Umbilical cord (tissue), 2 donors: Measurements from ENCODE around the gene RCC1. TPM values are rescaled to one million over a fixed set of nuclear protein-coding genes. Genes with fewer than 3 reads are reported as not detected.
A peak's percentile ranks its signal among the peaks of the same experiment; 100 is the strongest.
"Not testable (repeated sequence)": the region's sequence is repeated elsewhere in the genome, so short reads cannot be mapped to it uniquely, and the experiment has no call there.

Experiments used
- DNase-seq: peaks from one replicate; pipeline ENCODE4 v3.0.0-alpha.2; 2015; ENCODE audit warnings: low spot score
- total RNA-seq: library from RNA; depleted of rRNA; stranded (reverse); fragments of >200 nt; gene quantifications from one replicate; pipeline ENCODE4 v1.2.3, GENCODE V29; 2014; ENCODE audit warnings: low replicate concordance; ENCODE audit not compliant: insufficient read depth

RCC1 gene
- total RNA-seq, 1 donor from 2014 or later: 16.1 TPM

DNA sequence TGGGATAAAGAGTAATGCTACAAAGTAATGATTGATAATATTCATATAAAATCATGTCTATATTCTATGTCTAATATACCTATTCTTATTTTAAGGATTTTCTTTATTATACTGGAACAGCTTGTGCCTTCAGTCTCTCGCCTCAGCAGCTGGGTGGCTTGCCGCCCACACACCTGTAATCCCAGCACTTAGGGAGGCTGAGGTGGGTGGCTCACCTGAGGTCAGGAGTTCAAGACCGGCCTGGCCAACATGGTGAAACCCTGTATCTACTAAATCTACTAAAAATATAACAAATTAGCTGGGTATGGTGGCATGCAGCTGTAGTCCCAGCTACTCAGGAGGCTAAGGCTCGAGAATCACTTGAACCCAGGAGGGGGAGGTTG, 39.4 kb downstream of the RCC1 start:
- no peak for DNase-seq

DNA sequence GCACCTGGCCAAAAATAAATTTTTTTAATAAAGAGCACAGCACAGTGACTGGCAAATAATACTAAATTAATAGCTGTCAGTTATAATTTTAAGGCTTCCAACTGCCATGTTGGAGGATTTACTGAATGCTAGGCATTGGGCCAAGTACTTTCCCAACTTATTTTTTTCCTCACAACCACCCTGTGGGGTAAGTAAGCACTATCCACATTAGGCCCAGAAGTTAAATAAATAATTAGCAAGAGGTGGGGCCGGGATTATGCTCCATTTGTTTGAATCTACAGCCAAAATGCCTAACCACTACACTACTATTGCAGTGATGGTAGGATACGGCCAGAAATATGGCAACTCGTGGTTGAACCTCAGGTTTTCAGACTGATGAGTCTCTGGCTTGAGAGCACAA, 42.5 kb downstream of the RCC1 start:
- no peak for DNase-seq

DNA sequence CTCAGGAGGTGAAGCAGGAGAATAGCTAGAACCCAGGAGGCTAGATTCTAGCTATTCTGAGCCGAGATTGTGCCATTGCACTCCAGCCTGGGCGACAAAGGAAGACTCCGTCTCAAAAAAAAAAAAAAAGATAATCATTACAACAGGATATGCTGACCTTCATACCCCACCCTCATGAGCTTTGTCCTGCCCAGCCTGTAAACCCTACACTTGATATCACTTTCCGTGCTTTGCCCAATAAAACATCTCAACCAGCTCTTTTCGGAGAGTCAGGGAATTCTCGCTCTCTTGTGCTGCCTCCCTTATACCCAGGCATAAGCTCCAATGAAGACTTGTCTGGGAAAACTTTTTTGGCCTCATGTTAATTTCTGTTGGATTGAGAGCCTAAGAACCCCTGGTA, 45.5 kb downstream of the RCC1 start:
- DNase-seq: no peak

DNA sequence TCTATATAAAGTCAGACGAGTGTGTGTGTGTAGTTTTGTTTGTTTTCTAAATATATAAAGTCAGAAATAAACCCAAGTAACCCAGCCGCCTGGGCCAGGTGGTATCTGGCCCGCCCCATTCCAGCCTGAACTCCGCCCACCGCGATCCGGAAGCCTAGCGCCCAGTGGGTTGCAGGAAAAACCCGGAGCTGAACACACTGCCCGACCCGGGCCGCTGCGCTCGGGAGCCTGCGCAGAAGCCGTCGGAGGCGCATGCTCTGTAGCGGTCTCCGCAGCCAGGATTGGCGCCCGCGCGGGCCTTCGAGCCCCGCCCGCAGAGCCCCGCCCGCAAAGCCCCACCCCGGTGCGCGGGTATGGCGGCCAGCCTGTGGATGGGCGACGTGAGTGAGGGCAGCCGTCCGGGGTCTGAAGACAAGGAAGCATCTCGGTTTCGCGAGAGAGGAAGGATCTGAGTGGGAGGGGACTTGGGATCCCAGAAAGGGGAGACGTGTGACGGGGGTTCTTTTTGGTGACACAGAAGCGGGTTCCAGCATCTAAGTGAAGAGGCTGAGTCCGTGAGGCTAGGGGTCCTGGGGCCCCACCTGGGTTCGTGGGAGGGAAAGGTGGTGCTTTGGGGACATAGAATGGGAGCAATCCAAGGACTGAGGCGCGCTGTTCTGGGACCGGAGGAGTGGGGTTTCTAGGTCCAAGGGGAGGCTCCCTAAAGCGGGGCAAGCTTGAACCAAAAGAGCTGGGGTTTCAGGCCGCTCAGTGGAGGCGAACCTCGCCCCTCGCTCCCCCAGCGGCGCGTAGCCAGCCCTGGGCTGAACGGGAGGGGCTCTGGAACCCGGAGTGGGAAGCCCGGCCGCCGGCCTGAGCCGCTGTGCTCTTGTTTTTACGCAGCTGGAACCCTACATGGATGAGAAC, 47.2 kb downstream of the RCC1 start, which contains the start of gene TRNAU1AP:
TRNAU1AP (plus strand) TSS at position 328 of the 906 bp plus-strand sequence; CDS start at position 354, 26 bp downstream.
- peak; percentile 98 for DNase-seq

DNA sequence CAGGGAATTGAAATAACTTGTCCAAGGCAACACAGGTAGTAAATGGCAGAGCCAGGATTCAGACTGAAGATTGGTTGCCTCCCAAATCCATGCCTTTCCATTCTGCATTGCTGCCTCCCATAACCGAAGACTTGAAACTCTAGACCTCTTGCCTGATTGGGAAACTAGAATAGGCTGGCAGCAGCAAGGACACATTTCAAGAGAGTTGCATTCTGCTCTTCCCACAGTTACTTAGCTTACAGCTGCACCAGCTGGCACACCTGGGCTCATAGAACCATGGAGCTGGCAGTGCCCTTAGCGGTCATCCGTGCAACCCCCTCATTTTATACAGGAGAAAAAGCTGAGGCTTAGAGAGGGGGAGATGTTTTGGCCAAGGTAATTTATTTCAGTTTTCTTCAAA, 55.0 kb downstream of the RCC1 start:
- DNase-seq: no peak

DNA sequence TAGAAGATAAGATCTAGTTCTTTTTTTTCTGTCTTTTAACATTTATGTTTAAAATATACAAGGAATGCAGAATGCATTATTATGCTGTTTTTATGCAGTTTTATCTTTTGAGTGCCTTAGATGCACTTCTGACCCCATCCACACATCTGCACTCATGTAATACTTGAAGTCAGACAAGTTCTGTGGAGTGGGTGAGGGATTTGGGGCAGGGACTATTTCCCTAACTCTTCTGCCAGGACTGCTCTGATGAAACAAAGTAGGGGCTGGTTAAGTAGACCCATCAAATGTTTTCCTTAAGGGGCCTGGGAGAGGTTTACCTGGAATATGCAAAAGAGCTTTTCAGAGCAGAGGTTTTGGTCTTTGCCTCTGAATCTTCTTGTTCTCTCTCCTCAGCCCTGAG, 58.5 kb downstream of the RCC1 start:
- DNase-seq: no peak

DNA sequence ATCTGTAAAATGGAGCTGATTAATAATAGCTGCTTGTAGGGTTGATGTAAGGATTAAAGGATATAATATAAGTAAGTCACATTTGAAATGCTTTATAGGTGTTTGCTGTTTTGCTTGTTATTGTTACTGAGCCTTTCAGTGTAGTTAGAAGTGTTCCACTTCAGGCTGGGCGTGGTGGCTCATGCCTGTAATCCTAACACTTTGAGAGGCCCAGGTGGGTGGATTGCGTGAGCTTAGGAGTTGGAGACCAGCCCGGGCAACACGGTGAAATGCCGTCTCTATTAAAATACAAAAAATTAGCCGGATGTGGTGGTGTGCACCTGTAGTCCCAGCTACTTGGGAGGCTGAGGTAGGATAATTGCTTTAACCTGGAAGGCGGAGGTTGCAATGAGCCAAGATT, 59.2 kb downstream of the RCC1 start:
- no peak for DNase-seq

DNA sequence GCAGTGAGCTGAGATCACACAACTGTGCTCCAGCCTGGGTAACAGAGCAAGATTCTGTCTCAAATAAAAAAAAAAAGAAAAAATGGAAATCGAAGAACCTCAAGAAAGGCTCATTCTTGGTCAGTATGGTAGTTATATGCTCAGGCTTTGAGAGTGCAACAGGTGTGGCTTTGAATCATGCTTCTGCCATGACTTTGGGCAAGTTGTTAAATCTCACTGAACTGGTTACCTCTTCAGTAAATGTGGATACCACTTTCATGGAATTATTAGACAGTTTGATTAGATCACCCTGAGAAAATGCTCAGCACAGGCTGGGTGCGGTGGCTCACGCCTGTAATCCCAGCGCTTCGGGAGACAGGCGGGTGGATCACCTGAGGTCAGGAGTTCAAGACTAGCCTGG, 59.9 kb downstream of the RCC1 start:
- DNase-seq: no peak

DNA sequence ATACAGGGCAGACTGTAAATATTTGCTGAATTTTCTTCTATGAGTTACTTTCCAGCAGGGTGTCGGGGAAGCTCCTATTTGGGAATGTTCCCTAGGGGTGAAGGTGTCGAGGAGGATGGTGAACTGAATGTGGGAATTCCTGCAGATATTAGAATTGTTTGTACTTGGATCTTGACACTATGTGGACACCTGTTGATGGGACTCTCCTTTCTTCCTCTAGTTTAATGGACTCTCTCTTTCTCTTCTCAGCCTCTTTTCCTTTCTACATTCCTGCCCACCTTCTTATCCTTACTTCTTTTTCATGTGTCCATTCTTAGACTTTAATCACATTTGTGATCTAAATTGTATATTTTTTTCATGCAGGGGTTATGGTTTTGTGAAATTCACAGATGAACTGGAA, 61.1 kb downstream of the RCC1 start:
- no peak for DNase-seq

DNA sequence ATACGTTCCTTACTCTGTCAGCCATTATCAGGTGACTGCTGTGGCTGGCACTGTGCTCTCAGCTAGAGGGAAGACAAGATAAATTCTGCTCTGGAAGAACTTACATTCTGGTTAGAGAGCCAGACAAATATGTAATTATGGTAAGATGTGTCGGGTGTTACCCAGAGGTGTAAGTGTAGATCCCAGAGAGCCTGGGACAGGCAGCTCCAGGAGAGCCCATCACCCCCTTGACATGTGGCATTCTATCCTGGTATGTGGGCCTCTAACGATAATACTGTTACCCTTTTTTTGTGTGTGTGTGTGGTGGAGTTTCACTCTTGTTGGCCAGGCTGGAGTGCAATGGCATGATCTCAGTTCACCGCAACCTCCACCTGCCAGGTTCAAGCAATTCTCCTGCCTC, 66.1 kb downstream of the RCC1 start:
- no peak for DNase-seq

DNA sequence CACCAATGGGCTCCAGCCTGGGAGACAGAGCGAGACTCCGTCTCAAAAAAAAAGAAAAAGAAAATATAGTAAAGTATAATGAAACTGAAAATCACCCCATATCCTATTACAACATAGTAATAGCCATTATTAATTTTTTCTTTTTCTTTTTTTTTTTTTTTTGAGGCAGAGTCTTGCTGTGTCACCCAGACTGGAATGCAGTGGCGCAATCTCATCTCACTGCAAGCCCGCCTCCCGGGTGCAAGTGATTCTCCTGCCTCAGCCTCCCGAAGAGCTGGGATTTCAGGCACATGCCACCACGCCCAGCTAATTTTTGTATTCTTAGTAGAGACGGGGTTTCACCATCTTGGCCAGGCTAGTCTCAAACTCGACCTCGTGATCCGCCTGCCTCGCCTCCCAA, 67.0 kb downstream of the RCC1 start:
- not testable (repeated sequence) for DNase-seq

DNA sequence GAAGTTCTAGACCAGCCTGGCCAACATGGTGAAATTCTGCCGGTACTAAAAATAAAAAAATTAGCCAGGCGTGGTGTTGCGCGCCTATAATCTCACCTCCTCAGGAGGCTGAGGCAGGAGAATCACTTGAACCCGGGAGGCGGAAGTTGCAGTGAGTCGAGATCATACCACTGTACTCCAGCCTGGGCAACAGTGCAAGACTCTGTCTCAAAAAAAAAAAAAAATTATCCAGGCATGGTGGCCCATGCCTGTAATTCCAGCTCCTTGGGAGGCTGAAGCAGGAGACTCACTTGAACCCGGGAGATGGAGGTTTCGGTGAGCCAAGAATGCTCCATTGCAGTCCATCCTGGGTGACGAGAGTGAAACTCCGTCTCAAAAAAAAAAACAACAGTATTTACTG, 67.7 kb downstream of the RCC1 start:
- DNase-seq: no peak

DNA sequence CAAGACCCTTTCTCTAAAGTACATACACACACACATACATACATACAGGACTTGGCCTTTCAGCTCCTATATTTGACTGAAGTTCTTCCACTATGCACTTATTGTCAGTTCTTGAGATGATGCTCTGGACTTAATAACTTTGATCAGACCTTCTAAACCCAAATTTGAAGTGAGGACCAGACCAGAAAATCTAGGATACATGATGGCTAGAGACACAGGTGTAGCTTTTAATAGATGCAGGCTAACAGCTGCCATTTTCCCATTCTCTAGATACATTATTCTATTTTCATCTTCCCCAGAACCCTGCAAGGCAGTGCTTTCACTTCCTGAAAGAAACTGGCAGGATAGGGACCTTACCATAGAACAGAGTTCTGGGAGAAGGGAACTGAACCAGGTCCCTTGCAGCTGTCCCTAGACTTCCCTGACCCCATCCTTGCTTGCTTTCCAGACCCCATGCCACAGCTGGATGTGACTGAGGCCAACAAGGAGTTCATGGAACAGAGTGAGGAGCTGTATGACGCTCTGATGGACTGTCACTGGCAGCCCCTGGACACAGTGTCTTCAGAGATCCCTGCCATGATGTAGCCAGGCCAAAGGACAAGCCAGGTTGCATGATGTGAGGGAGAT, 71.3 kb downstream of the RCC1 start:
- no peak for DNase-seq

DNA sequence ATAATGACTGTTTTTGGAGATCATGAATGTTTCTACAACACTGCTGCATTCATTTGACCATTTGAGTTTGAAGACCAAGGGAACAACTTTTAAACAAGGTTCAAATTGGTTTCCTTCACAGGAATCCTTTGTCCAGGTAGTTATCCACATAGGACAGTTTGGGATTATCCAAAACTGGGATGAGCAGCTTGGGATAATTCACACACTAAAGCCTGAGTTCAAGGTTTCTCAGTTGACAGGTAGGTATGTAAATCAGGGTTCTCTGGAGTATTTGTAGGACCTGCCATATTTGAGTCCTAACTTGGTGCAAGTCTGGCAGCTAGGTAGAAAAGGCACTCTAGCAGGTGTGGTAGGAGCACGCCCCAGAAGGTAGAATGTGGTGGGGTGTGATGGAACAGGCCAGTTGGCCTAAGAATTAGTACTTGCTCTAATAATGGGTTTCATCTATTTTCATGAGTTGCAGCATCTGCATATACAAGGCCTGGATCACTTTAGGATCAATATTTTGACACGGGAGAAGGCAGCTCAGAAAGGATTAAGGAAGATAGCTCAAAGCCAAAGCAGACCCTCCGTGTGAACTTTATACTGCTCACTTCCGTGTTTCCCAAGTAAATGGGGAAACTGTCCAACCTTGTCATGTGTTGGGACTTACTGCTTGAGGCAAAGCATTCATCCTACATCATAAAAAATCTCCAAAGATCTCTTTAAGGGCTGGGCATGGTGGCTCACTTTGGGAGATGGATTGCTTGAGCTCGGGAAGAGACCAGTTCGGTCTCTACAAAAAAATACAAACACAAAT, 72.1 kb downstream of the RCC1 start:
- DNase-seq: no peak

DNA sequence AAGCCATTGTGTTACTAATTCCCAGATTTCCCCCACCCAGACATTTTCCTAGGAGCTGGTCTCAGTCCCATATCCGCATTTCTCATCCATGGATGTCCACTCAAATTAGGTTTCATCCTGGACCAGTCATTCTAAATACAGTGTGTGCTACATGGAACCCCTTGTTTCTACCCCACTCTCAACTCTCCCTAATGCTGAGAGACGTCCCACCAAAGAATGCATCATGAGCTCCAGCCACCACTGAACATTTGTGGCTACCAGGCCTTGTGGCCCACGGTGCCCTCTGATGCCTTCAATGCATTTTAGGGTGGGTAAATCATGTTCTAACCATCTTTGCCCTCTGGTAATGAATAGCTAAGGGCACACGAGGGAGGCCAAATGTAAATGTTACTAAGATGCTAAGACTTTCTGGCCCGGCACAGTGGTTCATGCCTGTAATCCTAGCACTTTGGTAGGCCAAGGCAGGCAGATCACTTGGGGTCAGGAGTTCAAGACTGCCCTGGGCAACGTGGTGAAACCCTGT, 72.9 kb downstream of the RCC1 start:
- DNase-seq: no peak

DNA sequence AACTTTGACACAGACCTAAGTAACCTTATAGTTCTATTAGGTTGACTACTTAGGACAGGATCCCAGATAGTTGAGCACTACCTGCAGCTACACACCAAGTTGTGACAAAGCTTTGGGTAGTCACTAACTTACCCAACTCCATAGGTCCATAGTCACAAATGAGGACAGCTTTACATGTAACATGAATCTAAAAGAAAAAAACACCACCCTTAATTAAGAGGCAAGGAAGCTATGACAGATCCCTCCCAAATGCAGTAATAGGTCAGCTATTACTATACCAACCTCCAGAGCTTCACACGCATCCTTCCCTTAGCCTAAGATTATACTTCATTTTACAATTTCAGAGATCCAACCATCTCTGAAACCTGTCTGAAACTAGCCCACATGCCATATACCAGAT, 73.6 kb downstream of the RCC1 start:
- DNase-seq: no peak

DNA sequence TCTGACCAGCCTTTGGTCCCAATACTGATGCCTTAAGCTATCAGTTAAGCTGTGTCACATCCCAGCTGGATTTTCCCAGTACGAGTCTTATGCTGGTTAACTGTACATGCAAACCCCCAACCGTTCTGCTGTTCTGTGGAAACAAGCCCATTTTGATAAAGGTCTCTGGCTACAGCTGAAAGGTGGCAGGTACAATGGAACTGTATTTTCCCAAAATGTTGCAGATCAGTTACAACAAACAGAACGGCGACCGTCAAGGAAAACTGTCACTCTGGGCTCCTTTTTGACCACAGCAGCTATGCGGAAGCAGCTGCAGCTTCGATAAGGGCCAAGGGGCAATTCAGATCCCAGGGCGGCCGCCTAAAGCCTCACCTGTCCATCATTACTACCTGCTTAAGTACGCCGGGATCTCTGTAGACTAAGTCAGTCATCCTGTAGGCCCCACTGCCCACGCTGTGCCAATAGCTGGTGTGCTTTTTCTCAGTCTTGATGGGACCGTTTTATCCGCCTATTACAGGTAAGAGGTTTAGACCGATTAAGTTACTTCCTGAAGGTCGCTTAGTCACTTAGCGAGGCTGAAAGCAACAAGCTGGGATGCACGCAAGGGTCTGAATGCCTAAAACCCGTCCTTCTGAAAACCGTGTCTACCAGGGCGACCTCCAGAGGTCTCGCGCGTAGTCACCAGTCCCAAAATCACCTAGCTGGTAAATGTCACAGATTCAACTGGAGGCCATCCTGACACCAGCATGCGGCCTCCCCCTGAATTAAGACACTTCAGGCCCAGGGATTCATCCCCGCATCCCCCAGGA, 75.1 kb downstream of the RCC1 start:
- DNase-seq: no peak

DNA sequence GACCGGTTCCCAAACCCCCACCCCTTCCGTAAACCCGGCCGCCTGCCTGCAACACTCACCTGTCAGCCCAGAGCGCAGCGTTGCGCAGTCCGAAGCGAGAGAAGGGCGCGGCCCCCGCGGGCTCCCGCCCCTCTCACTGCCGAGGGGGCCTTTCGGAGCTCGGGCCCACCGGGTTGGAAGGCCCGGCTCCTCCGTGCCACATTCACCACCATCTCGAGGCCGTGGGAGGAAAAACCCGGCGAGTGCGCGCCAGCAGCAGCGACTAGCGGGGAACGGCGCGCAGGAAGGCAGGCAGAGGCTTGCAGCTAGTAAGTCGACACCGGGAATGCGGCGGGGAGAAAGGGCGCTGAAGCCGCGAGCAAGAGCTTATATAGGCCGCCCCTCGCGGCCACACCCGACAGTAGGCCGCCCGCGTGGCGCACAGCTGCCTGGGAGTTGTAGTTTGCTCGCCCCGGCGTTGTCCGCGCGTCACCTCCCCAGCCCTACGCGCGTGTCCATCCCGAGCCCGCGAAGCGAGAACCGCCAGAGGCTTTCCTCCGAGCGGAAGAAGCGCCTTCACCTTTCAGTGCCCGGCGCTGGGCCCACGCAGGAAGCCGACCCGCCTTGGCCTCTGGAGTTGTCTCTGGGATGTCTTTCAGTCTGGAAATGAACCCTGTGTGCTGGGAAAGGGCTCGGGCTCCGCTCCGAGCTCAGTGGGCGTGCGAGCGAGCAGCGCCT, 75.8 kb downstream of the RCC1 start:
- peak; percentile 97 for DNase-seq

DNA sequence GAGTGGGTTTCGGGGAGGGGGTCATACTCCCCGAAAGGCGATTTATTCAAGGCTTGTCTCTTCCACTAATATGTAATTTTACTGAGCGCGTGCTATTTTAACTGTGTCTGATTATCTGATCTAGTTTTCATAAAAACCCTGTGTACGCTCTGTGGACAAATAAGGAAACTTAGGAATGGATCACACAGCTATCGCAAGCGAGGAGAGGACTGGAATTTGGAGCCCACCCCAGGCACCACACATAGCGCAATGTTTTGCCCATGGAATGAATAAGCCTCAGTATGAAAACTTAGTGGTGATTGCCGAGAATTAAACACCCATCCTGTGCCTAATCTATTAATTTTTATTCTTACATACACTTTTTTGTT, 76.4 kb downstream of the RCC1 start:
- DNase-seq: no peak

DNA sequence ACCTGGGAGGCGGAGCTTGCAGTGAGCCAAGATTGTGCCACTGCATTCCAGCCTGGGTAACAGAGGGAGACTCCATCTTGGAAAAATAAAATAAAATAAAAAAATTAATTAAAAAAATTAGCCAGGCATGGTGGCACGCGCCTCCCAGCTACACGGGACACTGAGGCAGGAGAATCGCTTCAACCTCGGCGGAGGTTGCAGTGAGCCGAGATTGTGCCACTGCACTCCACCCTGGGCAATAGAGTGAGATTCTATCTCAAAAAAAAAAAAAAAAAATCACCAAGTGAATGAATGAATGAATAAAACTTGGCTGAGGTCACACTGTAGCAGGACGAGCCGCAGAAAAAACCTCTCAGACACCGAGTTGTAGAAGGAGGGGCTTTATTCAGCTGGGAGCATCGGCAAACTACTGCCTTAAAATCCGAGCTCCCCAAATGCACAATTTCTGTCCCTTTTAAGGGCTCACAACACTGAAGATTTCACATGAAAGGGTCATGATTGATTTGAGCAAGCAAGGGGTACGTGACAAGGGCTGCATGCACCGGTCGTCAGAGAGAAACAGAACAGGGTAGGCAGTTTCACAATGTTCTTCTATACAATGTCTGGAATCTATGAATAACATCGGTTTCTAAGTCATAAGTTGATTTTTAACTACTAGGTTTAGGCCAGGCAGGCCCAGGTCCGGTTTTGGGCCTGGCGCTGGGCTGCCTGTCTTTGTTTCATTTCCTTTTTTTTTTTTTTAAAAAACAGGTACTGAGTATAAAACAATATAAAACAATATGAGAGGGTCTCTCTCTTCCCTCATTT, 80.9 kb downstream of the RCC1 start:
- not testable (repeated sequence) for DNase-seq
